HepG2 (cell line): ENCODE results near the gene ENTREP3. TPM values are rescaled to one million over a fixed set of nuclear protein-coding genes. Genes with fewer than 3 reads are reported as not detected.

Experiments
- AHR ChIP-seq: IDR thresholded peaks from 2 replicates; pipeline ENCODE4 v1.6.1; 2018; ENCODE audit warnings: missing genetic modification reagents, missing compliant biosample characterization
- ELF4 ChIP-seq: sonication (generic); formaldehyde crosslinking; IDR thresholded peaks from 2 replicates; pipeline ENCODE4 v1.5.0; 2020; ENCODE audit warnings: missing genetic modification reagents, mild to moderate bottlenecking, moderate library complexity, borderline replicate concordance
- FOXA1 ChIP-seq, 2 experiments: fragments of 450-650 bp in 1 of 2; sonication (generic) in 1 of 2; formaldehyde crosslinking in 1 of 2; IDR thresholded peaks; 2 replicates each; pipeline versions ENCODE4 v1.4.0 to v1.6.1; 2016 to 2020; ENCODE audit warnings: missing genetic modification reagents in 1 of 2
- FOXK1 ChIP-seq: sonication (generic); formaldehyde crosslinking; IDR thresholded peaks from 2 replicates; pipeline ENCODE4 v1.4.0; 2020; ENCODE audit warnings: low read depth, missing genetic modification reagents, borderline replicate concordance
- FOXK2 ChIP-seq: fragments of 450-650 bp; IDR thresholded peaks from 2 replicates; pipeline ENCODE4 v1.6.1; 2016
- SALL2 ChIP-seq: sonication (generic); formaldehyde crosslinking; IDR thresholded peaks from 2 replicates; pipeline ENCODE4 v1.8.1; 2023; ENCODE audit warnings: mild to moderate bottlenecking, missing genetic modification reagents, inconsistent platforms
- TOPORS ChIP-seq: sonication (generic); formaldehyde crosslinking; IDR thresholded peaks from 2 replicates; pipeline ENCODE4 v1.8.0; 2023; ENCODE audit warnings: mild to moderate bottlenecking, missing genetic modification reagents
- ZNF136 ChIP-seq: sonication (generic); formaldehyde crosslinking; IDR thresholded peaks from 2 replicates; pipeline ENCODE4 v1.8.1; 2022; ENCODE audit warnings: low read depth, mild to moderate bottlenecking, moderate library complexity, missing genetic modification reagents
- ZNF143 ChIP-seq: sonication (generic); formaldehyde crosslinking; IDR thresholded peaks from 2 replicates; pipeline ENCODE4 v1.4.0; 2020; ENCODE audit warnings: missing genetic modification reagents
- ZNF44 ChIP-seq: sonication (generic); formaldehyde crosslinking; IDR thresholded peaks from 2 replicates; pipeline ENCODE4 v1.5.1; 2020; ENCODE audit warnings: mild to moderate bottlenecking, missing genetic modification reagents
- ZNF564 ChIP-seq: sonication (generic); formaldehyde crosslinking; IDR thresholded peaks from 2 replicates; pipeline ENCODE4 v1.8.1; 2023; ENCODE audit warnings: mild to moderate bottlenecking, missing genetic modification reagents
- ZNF674 ChIP-seq: sonication (generic); formaldehyde crosslinking; IDR thresholded peaks from 2 replicates; pipeline ENCODE4 v1.5.0; 2020; ENCODE audit warnings: low read depth, mild to moderate bottlenecking, missing genetic modification reagents
- polyA plus RNA-seq, 8 experiments: library from polyadenylated mRNA; depleted of rRNA in 3 of 8; stranded (reverse) in 7 of 8; unstranded in 1 of 8; fragments of >200 nt; fragmentation: Illumina TruSeq in 4 of 8; extraction: Trizol in 4 of 8; gene quantifications; 2 replicates each; pipeline versions ENCODE4 v1.2.1 to v1.2.3, GENCODE V29; 2011 to 2016; ENCODE audit warnings: low read depth in 4 of 8, missing spikeins in 1 of 8, mixed read lengths in 1 of 8; ENCODE audit not compliant: insufficient read depth in 1 of 8
- total RNA-seq, 5 experiments: library from RNA; depleted of rRNA; stranded (reverse); fragments of >200 nt; fragmentation: Illumina TruSeq; extraction: Trizol; gene quantifications; 2 replicates each; pipeline ENCODE4 v1.2.3, GENCODE V29; 2016; ENCODE audit warnings: low read depth in 1 of 5
- TF ChIP-seq, protein P1 (sequence below): sonication (generic); formaldehyde crosslinking; IDR thresholded peaks from 2 replicates; pipeline ENCODE4 v1.9.0; 2021; ENCODE audit warnings: missing genetic modification reagents, mild to moderate bottlenecking, borderline replicate concordance
- TF ChIP-seq, protein P2 (sequence below): sonication (generic); formaldehyde crosslinking; IDR thresholded peaks from 2 replicates; pipeline ENCODE4 v1.4.0; 2020; ENCODE audit warnings: mild to moderate bottlenecking, missing genetic modification reagents
- TF ChIP-seq, protein P3 (sequence below): sonication (generic); formaldehyde crosslinking; IDR thresholded peaks from 2 replicates; pipeline ENCODE4 v1.4.0; 2020; ENCODE audit warnings: mild to moderate bottlenecking, missing genetic modification reagents
- TF ChIP-seq, protein P4 (sequence below): sonication (generic); formaldehyde crosslinking; conservative IDR thresholded peaks from 2 replicates; pipeline ENCODE4 v1.5.0; 2020; ENCODE audit warnings: missing genetic modification reagents
- TF ChIP-seq, protein P5 (sequence below): sonication (generic); formaldehyde crosslinking; IDR thresholded peaks from 2 replicates; pipeline ENCODE4 v1.4.0; 2020; ENCODE audit warnings: mild to moderate bottlenecking, missing genetic modification reagents

The ENTREP3 gene
- total and polyA plus RNA-seq, 2 of the 13 experiments (the other 11 are each of a cell fraction or from before 2014, with no cell fraction given), result 4.1 to 9.9 TPM

DNA sequence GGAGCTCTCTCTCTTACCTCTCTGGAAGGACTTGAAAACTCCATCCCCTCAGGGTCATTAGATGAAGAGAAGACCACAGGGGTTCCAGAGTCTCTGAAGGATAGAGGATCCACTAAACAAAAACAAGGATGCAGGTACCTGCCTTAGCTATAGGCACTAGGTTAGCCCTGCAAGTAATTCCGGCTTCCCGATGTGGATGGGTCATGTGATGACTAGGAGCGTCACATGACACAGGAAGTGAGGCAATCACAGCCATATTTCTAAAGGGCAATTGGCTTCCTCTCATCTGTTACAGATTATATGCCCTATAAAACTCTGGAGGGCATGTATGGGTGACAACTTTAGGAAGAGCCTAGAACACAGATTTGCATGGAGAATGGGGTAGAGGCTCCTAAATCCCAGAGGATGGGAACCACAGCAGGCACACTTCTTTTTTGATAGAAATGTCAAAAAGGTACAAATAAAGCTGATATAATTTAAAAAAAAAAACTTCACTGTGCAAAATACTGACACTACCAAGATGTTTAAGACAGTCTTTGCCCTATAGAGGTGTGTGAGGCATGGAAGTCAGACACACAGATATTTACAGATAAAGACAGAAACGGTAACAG, 14.1 kb downstream of the ENTREP3 start (continued):
- TF ChIP-seq ELF4 (CRISPR knock-in tag), result peak; percentile 56; the same call in 1 of the 2 replicates
- no peak for TF ChIP-seq ZNF674 (CRISPR knock-in tag)
- no peak for TF ChIP-seq FOXA1 (IDR thresholded peaks at IDR 0.05)
- TF ChIP-seq FOXA1 (CRISPR knock-in tag; IDR thresholded peaks at IDR 0.05), result no peak
- 0 out of 2 replicates have a peak, but pooled peaks have one; percentile 29 for TF ChIP-seq SALL2 (CRISPR knock-in tag)
- no peak for TF ChIP-seq AHR
- TF ChIP-seq TOPORS (CRISPR knock-in tag), result no peak
- peak; percentile 72; the same call in 1 of the 2 replicates for TF ChIP-seq FOXK1 (CRISPR knock-in tag)
- TF ChIP-seq FOXK2, result no peak
- TF ChIP-seq ZNF44, result no peak
- TF ChIP-seq, protein P1, sequence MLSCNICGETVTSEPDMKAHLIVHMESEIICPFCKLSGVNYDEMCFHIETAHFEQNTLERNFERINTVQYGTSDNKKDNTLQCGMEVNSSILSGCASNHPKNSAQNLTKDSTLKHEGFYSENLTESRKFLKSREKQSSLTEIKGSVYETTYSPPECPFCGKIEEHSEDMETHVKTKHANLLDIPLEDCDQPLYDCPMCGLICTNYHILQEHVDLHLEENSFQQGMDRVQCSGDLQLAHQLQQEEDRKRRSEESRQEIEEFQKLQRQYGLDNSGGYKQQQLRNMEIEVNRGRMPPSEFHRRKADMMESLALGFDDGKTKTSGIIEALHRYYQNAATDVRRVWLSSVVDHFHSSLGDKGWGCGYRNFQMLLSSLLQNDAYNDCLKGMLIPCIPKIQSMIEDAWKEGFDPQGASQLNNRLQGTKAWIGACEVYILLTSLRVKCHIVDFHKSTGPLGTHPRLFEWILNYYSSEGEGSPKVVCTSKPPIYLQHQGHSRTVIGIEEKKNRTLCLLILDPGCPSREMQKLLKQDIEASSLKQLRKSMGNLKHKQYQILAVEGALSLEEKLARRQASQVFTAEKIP (CRISPR knock-in tag), result no peak
- TF ChIP-seq ZNF136 (CRISPR knock-in tag), result no peak
- TF ChIP-seq, protein P2, sequence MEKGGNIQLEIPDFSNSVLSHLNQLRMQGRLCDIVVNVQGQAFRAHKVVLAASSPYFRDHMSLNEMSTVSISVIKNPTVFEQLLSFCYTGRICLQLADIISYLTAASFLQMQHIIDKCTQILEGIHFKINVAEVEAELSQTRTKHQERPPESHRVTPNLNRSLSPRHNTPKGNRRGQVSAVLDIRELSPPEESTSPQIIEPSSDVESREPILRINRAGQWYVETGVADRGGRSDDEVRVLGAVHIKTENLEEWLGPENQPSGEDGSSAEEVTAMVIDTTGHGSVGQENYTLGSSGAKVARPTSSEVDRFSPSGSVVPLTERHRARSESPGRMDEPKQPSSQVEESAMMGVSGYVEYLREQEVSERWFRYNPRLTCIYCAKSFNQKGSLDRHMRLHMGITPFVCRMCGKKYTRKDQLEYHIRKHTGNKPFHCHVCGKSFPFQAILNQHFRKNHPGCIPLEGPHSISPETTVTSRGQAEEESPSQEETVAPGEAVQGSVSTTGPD (CRISPR knock-in tag), result no peak
- TF ChIP-seq ZNF143 (CRISPR knock-in tag), result peak; percentile 68; the same call in 1 of the 2 replicates
- TF ChIP-seq ZNF564, result no peak
- TF ChIP-seq, protein P3, sequence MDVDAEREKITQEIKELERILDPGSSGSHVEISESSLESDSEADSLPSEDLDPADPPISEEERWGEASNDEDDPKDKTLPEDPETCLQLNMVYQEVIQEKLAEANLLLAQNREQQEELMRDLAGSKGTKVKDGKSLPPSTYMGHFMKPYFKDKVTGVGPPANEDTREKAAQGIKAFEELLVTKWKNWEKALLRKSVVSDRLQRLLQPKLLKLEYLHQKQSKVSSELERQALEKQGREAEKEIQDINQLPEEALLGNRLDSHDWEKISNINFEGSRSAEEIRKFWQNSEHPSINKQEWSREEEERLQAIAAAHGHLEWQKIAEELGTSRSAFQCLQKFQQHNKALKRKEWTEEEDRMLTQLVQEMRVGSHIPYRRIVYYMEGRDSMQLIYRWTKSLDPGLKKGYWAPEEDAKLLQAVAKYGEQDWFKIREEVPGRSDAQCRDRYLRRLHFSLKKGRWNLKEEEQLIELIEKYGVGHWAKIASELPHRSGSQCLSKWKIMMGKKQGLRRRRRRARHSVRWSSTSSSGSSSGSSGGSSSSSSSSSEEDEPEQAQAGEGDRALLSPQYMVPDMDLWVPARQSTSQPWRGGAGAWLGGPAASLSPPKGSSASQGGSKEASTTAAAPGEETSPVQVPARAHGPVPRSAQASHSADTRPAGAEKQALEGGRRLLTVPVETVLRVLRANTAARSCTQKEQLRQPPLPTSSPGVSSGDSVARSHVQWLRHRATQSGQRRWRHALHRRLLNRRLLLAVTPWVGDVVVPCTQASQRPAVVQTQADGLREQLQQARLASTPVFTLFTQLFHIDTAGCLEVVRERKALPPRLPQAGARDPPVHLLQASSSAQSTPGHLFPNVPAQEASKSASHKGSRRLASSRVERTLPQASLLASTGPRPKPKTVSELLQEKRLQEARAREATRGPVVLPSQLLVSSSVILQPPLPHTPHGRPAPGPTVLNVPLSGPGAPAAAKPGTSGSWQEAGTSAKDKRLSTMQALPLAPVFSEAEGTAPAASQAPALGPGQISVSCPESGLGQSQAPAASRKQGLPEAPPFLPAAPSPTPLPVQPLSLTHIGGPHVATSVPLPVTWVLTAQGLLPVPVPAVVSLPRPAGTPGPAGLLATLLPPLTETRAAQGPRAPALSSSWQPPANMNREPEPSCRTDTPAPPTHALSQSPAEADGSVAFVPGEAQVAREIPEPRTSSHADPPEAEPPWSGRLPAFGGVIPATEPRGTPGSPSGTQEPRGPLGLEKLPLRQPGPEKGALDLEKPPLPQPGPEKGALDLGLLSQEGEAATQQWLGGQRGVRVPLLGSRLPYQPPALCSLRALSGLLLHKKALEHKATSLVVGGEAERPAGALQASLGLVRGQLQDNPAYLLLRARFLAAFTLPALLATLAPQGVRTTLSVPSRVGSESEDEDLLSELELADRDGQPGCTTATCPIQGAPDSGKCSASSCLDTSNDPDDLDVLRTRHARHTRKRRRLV (CRISPR knock-in tag), result no peak
- TF ChIP-seq, protein P4, sequence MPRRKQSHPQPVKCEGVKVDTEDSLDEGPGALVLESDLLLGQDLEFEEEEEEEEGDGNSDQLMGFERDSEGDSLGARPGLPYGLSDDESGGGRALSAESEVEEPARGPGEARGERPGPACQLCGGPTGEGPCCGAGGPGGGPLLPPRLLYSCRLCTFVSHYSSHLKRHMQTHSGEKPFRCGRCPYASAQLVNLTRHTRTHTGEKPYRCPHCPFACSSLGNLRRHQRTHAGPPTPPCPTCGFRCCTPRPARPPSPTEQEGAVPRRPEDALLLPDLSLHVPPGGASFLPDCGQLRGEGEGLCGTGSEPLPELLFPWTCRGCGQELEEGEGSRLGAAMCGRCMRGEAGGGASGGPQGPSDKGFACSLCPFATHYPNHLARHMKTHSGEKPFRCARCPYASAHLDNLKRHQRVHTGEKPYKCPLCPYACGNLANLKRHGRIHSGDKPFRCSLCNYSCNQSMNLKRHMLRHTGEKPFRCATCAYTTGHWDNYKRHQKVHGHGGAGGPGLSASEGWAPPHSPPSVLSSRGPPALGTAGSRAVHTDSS, result no peak
- TF ChIP-seq, protein P5, sequence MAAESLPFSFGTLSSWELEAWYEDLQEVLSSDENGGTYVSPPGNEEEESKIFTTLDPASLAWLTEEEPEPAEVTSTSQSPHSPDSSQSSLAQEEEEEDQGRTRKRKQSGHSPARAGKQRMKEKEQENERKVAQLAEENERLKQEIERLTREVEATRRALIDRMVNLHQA (CRISPR knock-in tag), result no peak
